Activated CD8-positive, alpha-beta memory T cell treated with anti-CD3 and anti-CD28 coated beads, Interleukin-2, amount 50 U/mL, for 1 hour (primary cell): ENCODE data around the gene LRRC66.

Experiments used
- DNase-seq: peaks from one replicate; pipeline ENCODE4 v3.0.0-alpha.2; 2020; ENCODE audit errors: extremely low read depth

Gene LRRC66

DNA sequence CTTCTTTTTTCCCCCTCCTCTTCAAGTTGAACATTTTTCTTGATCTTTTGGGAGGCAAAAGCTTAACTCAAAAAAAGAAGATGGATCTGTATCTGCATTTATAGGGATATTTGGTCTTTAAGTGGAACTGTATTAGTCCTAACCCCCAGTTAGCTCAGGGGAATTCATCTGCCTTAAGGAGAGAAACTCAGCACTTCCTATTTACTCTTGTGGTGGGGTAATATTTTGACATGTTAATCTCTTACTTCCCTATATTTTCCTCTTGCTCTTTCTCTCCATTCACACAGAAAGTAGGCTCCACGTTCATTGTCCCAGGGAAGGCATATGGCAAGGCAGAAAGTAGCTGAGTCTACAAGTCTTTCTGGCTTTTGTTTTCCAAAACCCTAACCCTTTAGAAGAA, 5.3 kb downstream of the LRRC66 start:
- no peak for DNase-seq

DNA sequence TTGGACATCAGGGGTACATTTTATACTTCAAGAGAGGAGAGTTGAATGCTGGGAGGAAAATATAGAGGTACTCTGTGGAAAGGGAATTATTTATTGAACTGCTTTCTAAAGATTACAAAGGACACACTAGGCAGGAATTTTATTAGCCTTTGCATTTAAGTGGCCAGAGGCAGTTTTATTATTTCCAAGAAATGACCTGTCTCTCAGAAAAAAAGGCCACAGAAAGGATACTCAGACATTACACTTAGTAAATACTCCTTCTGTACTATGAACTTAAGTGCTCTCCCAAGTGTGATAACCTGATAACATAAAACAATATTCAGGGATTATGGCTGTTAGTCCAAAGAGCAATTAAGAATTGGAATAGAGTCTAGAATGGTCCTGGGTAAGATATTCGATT, 7.5 kb downstream of the LRRC66 start:
- no peak for DNase-seq

DNA sequence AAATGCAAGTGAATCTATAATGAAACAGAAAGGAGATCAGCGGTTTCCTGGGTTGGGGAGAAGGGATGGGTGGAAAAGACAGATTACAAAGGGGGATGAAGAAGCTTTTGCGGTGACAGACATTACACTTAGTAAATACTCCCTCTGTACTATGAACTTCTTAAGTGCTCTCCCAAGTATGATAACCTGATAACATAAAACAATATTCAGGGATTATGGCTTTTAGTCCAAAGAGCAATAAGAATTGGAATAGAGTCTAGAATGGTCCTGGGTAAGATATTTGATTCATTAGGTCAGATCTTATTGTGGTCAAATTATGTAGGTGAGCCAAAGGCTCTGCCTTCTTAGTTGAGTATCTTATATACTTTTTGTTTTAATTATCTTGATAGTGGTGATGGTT, 9.2 kb downstream of the LRRC66 start:
- no peak for DNase-seq

DNA sequence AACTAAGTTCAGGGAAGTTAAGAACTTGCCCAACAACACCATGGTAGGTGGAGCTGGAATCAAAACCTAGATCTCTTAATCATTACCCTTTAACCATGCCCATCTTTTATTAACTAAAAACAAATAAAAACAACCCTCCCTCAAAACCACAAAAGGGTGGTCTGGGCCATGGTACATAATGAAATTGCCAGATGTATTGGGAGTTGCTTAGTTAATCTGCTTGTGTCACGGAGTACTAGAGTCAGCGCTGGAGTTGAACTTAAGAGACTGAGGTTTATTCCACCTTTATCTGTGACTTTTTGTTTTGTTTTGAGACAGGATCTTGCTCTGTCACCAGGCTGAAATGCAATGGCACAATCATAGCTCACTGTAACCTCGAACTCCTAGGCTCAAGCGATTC, 13.3 kb downstream of the LRRC66 start:
- DNase-seq, result no peak

DNA sequence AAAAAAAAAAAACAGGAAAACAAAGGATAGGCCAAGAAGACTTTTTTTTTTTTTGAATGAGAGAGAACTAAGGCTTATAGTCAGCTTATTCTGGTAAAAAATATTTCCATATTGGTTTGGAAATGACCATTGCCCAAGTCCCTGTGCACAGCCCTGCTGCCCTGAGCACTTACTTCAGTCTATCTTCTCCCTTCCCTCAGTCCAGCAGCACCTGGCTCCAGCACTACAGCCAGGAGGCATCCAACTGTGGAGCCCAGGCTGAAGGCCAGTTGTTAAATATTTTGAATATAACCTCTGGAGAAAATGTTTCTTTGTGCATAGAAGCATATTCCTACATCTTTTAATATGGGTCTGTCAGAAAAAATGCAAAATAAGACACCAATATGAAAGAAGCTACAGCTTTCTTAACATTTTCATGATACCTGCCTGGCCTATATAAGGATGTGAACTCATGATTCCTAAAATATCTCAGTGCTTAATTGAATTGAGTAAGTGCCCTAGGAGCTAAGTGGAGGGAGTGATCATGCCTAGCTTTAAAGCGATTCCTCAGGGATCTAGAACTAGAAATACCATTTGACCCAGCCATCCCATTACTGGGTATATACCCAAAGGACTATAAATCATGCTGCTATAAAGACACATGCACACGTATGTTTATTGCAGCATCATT, 14.4 kb downstream of the LRRC66 start:
- DNase-seq, result no peak

DNA sequence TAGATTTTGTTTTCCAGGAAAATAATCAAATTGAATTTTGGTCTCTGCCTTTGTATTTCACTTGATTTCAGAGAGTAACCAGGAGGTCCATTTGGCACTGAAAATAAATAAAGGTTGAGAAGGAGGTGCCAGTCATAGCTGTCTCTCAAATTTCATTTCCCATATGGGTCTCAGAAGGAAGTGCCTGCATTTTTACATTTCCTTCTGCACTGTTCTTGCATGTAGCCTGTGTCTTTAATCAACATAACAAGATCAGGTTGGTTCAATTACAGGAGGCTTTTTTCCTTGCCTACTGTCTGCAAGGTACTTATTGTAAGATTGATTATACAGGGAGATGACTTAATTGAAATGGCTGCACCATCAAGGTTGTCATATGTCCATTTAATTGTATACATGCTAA, 15.7 kb downstream of the LRRC66 start:
- no peak for DNase-seq

DNA sequence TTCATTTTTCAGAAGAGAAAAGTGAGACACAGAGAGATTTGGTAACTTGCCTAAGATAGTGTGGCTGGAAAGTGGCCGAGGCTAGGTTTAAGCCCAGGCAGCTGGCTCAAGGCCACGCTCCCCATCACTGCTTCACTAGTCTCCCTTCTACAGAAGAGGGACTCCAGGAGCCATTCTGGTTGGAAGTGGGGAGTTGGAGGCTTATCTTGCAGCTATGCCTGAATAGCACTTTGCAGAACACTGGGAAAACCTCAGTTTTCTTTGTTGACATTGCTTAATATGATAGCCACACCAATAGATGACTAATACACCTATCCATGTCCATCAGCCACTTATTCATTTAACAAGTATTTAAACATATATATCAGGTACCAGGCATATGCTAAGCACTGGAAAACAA, 18.5 kb downstream of the LRRC66 start:
- no peak for DNase-seq

DNA sequence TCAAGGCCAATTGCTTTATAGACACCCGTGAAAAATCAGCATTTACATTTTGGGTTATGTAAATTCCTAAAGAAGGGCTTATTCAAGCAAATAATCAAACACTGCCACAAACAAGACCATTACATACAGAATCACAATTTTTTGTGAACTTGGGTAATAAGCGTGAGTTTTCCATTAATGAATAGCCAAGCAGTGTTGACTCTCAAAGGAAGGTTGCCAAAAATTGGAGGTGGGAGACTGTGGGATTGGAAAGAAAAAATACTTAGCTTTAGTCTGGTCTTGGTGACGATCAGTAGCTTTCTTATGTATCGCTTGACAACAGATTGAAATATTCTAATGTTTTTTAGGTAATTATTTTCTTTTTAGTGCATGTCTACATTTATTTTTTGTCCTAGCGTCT, 20.9 kb downstream of the LRRC66 start:
- DNase-seq, result no peak

DNA sequence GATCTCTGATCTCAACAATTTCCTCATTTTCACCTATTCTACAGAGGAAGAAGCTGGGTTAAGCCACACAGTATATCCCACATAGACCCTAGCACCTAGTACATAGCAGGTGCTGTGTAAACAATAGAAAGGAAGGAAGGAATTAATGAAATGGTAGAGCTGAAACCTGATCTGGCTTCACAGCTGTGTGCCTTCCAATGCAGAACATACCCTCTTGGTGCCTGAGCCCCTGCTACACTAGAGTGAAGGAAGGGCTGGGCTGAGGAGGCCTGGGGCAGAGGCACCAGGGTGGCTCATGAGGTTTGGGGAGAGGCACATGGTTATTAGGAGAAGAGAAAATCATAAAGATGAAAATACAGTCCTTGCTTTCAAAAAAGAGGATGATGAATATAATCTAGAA, 21.3 kb downstream of the LRRC66 start:
- no peak for DNase-seq

DNA sequence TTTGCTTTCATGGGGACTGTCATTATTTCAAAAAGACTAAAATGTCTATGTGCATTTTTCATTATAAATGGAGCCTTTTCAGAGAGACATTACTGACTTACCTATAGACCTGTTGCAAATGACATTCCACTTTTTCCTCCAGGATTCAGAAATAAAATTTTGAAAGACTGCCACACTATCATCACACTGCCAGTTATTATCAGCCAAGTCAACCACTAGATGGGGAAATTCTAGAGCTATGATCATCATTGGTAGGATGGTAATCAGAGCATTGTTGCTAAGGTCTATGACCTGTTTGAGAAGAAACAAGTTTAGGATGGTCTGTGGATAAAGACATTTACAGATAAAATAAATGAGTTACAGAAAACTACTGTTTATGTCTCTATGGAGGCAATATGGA, 22.5 kb downstream of the LRRC66 start:
- DNase-seq, result no peak

DNA sequence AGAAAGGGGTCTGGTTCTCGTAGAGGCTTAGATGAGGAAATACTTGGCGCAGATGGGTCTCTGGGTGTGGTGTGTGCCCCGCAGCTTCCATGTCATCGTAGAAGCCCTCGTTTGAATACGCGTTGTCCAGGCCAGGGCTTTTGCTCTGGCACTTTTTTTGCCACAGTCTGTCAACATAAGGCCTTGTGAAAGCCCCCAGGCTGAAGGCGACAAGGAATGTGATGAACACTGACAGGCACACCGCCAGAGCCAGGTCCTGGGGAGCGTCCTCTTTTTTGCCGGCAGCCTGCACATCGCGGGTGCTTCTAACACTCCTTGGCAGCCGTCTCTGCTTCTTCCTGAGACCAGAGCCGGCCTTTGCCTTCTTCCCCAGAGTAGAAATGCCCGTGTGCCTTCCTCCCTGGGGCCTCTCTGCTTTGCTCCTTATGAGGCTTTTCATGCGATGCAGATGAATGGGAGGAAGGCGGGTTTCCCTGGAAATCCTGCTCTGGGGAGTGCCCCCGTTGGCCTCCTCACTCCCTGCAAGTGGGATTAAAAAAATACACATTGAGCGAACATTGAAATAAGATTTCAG, 24.4 kb downstream of the LRRC66 start:
- DNase-seq, result no peak

DNA sequence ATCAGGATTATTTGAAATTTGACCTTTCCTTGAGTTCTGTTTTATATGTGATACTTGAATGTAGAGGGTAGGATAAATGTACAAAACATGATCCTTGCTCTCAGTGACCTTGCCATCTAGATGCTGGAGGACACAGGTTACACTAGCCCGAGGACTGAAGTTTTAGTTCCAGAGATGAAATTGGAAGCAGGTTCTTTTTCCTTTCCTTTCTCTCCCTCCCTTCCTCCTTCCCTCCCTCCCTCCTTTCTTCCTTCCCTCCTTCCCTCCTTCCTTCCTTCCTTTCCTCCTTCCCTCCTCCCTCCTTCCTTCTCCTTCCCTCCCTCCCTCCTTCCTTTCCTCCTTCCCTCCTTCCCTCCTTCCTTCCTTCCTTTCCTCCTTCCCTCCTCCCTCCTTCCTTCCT, 54.3 kb downstream of the LRRC66 start:
- no peak for DNase-seq

DNA sequence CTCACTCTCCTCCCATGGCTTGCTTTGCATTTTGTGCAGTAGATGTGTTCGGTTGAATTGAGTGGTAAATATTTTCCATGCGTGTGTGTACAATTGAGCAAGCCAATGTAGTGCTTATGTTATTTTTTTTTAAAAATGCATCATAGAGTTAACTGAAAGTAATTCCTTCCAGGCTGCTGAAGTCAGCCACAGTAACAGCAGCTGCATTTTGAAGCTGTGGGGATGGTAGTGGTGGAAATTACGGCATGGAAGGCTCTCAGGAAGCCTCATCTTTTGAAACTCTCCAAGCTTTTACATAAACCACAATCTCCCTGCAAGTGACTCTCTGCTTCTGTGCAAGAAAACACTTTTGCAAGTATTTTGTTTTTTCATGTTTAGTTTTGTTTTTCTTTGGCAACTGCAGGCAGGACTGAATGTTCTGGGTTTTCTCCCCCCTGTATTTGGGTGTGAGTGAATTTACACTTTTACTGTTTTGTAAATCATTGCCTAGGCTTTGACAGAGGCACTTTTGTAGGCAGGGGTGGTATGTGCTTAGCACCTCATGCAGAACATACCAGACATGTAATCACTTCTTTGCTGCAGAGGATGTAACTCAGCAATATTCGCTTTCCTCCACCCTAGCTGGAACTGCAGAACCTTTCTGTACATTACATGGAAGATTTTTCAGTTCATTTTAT, 56.2 kb downstream of the LRRC66 start:
- no peak for DNase-seq

DNA sequence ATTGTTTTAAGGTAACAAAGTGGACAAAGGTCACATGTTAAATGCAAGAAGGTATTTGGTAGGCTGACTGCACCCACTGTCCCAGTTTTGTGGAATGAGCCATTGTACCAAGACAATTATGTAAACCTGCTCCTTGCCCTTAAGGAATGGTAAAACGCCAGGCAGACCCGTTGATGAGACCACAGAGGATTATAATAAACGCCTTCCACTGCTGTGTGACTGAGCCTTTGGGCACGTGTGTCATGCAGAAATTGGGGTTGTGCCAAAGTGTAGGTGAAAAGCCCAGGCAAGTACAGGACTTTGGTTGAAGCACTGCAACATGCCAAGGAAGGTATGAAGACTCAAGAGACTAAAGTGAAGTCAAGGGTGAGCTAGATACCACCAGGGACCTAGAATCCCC, 59.7 kb downstream of the LRRC66 start:
- DNase-seq, result no peak

DNA sequence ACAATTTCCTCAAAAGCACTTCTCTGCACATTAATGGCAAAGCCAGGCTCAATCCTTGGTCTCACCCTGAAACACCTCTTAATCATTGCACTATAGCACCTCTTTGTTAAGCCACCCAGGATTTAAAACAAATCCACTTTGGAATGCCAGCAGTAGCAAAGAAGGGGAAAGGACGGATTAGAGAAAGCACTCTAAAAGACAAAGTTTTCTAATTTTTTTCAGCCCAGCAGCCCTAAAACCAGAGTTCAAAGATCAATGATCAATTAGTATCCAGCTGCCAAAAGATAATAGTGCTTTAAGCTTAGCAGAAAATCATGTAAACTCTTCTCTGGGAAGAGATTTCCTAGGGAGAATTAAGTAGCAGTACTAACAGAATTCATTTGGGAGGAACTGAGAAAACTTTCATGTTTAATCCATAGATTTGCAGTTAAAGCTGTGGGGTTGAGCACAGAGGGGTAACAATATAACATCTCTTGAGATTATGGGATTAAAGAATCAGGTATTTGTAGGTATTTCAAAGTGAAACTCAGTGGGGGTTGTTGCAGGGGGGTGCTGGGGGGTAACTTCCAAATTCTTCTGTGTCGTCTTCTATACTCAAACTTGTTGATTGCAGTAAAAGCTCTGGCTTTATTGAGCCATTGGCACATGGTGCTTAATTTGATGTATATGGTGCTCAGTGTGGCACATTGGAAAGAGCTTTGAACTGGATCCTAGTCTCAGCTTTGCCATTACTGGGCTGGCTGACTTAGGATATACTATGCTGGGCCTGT, 61.8 kb downstream of the LRRC66 start:
- no peak for DNase-seq
